Measurements from ENCODE around the gene PDLIM4.

PDLIM4 gene

GRCh38 chr5:132254321-132254977, 3.0 kb upstream of the PDLIM4 start:
- no peak for DNase-seq

DNA sequence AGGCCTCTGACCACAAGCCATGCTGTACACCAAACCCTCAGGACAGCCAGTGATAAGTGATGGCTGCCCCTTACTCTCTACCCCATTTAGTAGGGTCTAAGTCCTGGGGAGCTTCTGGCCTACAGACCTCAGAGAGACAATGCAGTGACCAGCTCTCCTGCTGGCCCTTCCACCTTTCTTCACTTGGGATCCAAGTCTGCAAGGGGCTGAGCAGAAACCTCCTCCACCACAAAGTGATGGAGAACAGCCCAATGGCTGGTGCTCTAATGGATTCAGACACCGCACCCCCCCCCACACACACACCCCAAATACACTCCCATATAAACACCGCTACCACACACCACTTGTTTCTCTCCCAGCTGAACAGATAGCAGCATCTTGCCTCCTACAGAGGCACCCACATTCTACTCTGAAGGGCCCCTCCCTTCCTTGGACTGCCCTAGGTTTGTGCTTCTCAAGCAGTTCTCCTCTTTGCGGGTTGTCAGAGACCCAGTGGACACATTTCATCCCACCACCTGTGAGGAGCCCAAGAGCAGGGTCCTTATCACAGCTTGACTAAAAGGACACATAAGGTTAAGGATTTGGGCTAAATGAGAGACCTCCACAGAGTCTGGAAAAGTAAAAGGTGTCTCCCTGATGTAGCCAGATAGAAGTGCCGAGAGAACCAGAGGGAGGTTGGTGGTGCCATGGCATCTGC, 1.3 kb upstream of the PDLIM4 start:
- no peak for DNase-seq

- DNase-seq, result no peak
Observed at GRCh38 chr5:132256783-132257130, 739 bp upstream of the PDLIM4 start.

DNA sequence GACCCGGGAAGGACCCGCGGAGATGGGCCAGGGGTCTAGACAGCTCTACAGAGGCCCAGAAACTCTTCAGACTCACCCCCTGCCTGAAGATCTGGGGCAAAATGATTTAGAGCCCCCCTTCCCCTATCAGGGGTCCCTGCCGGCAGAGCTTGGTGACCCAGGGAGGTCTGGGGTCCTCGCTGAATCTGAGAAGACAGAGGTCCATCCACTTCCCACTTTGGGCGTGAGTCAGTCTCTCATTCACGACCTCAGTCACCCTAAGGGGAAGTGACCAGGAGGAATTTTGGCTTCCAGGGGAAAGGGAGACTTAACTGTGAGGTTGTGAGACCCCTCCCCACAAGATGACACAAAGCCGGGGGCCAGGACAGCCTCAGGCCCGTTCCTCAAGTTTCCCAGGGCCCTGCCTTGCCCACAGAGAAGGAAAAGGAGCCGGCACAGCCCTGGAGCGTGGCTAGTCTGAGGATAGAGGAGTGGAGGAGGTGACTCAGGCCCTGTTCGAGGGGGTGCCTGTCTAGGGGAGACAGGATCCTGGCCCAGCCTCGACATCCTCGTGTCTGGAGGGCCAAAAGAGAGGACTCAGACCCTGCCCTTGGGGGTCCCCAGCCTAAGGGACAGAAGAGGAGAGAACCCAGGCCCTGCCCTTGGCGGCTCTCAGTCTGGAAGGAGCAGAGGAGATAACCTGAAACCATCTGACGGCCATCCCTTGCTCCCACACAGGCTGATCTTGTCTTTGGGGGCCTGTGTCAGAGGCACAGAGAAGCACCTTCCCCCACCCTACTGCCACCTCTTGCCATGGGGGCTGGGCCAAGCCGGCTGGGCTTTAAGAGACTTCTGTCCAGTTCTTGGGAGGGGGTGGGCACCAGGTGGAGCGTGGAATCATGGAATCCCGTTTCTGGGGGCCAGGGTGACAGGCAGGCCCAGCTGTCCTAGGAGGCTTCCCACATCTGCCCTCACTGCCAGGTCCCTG, 889 bp downstream of the PDLIM4 start:
- DNase-seq, result no peak

- no peak for DNase-seq
Observed at GRCh38 chr5:132259069-132259851, 1.8 kb downstream of the PDLIM4 start.

GRCh38 chr5:132260051-132260450, 2.6 kb downstream of the PDLIM4 start:
- no peak for DNase-seq

- peak; percentile 3 for DNase-seq
Observed at GRCh38 chr5:132260714-132261551, 3.4 kb downstream of the PDLIM4 start.

DNA sequence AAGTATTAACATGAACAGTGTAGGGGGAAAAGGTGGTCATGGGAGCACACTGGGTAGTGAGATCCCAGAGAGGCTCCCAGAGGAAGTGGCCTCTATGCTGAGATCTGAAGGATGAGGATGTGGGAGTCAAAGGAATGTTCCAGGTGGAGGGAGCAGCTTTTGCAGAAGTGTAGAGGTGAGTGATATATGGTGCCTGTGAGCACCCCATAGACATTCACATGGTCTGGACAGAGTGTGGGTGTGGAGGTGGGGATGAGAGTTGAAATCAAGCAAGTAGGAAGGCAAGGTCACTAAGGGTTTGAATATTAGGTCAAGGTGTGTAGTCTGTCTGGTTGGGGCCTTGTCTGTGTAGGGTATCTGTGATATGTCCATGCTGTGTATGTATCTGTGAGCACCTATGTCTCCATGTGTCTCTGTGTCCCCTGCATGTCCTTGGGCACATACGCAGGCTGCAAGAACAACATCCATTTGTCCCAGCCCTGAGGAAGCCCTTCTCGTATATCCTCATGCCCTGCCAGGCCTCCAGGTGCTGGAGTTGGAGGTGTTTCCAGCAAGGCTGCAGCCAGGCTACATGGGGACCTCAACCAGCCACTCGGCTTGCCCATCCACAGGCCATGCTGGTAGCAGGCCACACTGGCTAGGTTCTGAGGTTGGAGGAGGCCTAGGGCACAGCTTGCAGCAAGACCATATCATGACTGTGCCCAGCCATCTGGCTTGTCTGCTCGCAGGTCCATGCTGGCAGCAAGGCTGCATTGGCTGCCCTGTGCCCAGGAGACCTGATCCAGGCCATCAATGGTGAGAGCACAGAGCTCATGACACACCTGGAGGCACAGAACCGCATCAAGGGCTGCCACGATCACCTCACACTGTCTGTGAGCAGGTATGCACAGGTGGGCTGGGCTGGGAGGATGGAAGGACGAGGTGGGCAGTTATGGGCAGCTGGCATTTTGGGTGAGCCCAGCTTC, 4.7 kb downstream of the PDLIM4 start:
- no peak for DNase-seq

DNA sequence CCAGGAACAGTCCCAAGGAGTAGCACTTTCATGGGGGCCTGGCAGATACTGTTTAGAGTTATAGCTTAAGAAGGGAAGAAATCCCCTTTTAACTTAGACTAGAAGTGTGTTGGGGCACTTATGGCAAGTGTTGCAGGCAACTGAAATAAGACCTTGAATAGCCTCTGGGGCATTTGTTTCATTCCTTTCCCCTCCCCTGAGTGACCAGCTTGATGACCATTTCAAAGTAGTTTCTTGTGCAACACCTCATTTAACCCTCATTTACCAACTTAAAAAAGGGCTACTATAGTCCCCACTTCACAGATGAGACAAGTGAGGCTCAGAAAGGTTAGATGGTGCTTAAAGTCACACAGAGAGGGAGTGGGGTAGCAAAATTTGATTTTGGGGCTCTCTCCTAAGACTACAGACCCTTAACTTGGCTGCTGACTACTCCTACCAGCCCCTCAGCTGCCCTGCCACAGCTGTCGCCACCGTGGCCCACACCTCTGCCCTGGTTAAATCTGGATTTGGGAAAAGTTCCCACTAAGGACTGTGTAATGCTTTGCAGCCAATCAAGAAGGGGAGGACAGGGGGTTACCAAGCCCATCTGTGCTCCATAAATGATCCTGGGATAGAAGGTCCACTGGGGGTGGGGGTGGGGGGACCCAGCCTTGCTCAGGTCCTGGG, 5.5 kb downstream of the PDLIM4 start:
- no peak for DNase-seq

DNA sequence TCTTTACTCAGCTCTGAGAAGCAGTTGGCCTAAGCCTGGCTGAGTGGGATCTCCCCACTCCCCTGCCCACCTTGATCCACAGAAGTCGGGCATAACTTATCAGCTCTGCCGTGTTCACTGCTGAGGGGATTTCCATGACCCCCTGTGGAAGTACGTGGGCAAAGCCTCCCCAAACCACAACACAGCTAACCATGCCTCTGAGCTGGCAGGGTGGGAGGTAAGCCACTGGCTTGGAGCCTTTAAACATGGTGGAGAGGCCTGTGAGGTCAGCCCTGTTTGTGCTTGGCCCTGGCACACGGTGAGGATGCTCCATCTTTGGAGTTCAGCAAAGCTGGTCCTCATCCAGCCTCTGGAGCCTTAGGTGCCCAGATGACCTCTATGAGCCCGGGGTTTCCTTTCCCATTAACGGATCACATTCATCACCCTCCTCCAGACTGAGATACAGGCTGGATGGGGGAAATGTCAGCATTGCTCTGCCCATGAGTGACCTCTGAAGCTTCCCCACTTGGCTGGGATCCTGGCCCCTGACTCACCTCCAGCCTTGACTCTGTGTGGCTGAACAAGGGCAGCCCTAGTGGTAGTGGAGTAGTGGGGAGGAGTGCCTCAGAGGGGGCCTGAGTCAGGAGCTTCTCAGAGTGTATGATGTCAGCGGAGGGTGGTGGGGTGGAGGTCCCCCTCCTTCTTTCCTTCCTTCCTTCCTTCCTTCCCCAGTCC, 6.2 kb downstream of the PDLIM4 start:
- DNase-seq, result no peak

GRCh38 chr5:132264546-132265335, 7.2 kb downstream of the PDLIM4 start:
- no peak for DNase-seq

DNA sequence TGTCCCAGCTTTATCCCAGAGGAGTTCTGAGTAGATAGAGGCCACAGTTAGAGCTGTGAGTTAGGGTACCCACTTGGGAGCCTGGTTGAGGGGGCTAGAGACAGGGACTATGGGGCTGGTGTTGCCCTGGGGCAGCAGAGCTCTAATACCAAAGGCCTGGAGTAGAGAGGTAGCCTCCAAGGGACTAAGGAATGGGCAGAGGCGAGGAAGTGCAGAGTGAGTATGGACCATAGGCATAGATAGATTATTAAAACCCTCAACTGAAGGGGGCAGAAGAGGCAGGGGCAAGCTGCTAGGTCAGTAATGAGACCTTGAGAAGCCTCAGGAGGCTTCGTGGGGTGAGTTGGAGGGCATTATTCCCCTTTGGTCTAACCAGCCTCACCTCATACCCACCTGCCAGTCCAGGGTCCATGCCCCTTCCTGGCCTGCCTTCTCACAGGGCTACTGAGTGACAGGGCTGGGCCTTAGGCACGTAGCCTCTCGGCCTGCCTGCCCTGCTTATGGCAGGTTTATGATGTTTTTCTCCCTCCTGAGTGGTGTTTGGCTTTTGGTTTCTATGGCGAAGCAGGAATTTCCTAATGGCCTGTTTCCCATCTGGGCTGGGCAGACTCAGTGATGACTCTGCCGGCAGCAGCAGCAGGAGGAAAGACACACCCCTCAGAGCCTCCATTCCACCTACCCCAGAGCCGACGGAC, 8.0 kb downstream of the PDLIM4 start:
- DNase-seq, result no peak

DNA sequence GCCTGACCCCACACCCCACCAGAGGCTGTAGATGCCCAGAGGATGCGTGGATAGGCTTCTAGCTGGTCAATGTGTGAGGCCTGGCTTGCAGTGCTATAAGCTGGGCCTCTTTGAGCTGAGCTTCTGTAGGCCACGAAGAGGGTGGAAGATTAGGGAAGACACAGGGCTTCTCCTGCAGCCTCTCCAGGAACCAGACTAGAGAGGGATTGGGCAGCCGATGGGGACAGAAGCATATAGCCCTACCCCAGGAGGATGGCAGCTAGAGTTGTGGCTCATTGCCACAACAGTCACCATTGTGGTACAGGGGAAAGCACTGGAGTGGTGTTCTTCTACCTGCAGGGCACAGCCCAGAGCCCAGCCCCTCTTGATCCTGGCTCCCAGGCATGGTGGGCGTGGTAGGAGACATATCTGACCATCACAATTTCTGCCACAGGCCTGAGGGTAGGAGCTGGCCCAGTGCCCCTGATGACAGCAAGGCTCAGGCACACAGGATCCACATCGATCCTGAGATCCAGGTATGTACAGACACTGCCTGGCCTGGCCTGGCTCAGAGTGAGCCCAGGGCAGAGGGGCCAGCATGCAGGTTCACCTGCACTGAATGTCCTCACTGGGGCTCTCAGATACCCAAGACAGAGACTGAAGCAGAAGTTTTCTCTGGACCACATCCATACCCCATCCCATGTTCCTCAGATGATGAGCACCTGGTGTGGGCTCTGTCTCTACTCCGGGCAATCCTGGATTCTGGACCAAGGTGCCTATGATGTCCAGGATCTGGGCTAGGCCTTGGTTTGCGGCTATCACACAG, 8.7 kb downstream of the PDLIM4 start:
- no peak for DNase-seq

DNA sequence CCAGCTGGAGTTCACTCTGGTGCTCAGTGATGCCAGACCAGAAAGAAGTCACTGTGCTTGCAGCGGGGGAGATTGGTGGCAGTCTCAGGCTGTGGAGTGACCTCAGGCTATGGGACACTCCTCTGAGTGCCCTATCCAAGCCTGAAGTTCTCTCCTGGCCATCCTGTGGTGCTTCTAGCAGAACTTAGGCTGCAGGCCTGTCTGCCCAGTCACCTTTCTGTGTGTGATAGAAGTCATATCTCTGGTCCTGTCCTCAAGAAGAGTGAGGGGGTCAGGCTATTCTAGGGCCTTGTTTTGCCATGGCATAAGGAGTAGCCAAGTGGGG, 9.3 kb downstream of the PDLIM4 start:
- no peak for DNase-seq

- DNase-seq, result no peak
Observed at GRCh38 chr5:132267166-132267739, 9.8 kb downstream of the PDLIM4 start.

DNA sequence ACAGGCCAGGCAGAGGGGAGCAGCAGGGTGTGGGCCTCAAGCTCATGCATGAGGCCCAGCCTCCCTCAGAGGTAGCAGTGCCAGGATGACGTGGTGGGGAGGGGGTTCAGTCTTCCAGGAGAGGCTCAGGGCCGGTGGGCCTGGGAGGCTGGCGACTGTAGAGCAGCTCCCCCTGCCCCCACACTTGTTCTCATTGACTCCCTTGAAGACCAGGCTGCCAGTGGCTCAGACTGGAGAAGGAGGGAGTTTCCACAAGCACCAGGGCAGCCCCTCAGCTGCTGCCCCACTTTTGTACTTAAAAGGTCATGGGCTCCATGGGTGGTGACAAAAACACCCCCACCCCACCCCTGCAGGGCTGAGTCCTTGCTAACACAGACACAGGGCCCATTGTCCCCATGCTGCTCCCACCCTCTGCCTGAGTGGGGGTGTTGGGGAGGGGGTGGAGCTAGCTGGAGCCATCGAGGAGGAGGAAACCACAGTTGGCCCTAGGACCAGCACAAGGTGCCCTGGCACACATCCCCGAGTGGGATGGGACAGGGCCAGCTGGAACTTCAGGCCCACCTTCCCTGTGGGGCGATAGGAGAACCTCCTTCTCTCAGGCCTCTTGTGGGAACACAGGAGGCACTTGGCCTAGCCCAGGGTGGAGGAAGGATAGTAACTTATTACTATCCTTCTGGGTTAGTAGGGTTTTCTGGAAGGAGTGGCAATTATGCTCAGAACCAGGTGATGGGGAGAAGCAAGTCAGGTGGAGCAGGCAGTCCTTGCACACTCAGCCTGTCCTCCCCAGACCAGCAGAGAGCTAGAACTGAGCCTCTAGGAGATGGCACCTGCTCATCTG, 10.7 kb downstream of the PDLIM4 start:
- DNase-seq, result no peak

Data from KG1 (cell line).